ENCODE results near the gene HOATZ.

DNA sequence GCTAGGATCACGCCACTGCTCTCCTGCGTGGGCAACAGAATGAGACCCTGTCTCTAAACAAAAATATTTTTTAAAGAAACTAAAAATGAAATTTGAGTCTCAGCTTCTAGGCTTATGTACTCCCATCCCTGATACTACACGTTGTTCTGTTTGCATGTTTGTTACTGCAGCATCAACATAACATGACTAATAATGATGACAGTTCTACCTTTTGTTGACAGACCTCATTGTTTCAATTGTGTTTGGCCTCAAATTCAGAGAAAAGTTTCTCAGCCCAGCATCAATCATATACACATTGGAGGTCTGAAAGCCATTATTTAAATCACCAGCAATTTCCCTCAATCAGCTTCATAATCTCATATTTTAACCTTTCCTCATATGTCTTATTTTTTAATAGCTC, 46.7 kb downstream of the HOATZ start:
- TF ChIP-seq, protein P1, sequence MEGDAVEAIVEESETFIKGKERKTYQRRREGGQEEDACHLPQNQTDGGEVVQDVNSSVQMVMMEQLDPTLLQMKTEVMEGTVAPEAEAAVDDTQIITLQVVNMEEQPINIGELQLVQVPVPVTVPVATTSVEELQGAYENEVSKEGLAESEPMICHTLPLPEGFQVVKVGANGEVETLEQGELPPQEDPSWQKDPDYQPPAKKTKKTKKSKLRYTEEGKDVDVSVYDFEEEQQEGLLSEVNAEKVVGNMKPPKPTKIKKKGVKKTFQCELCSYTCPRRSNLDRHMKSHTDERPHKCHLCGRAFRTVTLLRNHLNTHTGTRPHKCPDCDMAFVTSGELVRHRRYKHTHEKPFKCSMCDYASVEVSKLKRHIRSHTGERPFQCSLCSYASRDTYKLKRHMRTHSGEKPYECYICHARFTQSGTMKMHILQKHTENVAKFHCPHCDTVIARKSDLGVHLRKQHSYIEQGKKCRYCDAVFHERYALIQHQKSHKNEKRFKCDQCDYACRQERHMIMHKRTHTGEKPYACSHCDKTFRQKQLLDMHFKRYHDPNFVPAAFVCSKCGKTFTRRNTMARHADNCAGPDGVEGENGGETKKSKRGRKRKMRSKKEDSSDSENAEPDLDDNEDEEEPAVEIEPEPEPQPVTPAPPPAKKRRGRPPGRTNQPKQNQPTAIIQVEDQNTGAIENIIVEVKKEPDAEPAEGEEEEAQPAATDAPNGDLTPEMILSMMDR (optimal IDR thresholded peaks at IDR 0.05 in 1 of 3, IDR thresholded peaks at IDR 0.05 in 1 of 3, conservative IDR thresholded peaks at IDR 0.05 in 1 of 3; ENCODE audit: extremely low read depth in 1 of 3, insufficient read depth in 2 of 3, low read length in 3 of 3) = no peak
- no peak for TF ChIP-seq EZH2 (IDR thresholded peaks at IDR 0.05; ENCODE audit: low read length)
